CD4-positive, alpha-beta T cell treated with Interferon alpha-2 for 1 hour (primary cell): Measurements from ENCODE around the gene STAMBPL1.
A peak's percentile ranks its signal among the peaks of the same experiment; 100 is the strongest.
"Not testable (repeated sequence)": the region's sequence is repeated elsewhere in the genome, so short reads cannot be mapped to it uniquely, and the experiment has no call there.

Experiments
- DNase-seq, 2 donors: peaks; one replicate each; pipeline ENCODE4 v3.0.0-alpha.2; 2020 to 2022

The STAMBPL1 gene

DNA sequence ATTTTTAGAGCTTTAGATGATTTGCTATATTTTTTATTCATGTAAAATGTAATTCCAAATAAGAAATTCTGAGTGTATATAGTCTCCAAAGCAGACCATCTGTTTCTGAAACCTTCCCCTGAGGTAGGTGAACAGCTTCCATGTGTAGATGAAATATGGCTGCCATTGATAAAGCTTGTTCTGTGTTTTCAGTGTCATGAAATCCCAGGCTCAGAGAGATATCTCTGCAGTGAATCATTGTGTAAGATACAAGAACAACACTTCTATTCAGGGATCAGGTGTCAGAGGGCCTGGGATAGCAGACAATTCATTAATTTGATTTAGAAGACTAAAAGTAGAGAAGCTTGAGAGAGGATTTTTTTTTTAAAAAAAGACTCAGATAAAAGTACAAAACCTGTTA lies 43.5 kb downstream of the STAMBPL1 start:
- no peak for DNase-seq

DNA sequence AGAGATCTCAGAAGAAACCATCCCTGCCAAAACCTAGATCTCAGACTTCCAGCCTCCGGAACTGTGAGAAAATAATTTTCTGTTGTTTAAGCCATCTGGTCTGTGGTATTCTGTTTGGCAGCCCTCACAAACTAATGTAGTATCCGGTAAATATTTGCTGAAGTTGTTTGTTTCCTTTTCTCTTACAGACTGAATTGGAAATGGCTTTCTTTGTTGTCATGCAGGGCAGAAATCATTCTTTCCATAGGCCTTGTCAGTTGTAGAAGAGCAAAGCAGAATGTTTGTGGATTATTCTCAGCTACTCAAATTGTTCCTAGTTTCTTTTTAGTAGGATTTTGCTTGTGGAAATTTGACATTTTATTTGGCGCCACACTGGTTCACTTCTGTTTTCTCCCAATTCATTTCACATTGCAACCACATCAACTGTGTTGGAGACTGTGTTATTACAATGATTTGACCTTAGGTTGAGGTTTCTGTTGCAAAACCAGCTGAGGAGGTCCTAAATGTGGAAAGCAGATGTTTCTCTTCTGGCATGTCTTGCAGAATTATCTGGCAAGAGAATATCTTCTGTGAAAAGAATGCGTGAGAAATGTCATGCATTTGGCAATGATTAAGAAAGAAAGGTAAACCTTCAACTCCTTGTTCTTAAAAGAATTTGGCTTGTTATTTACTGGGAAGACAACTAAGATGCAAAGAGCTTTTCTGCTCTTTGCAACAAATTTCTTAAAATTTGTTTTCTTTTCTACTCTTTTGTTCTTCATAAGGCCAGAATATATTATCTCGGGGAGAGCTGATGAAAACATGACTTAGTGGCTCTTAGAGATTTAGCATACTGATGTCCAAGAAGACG lies 46.7 kb downstream of the STAMBPL1 start:
- DNase-seq: no peak

DNA sequence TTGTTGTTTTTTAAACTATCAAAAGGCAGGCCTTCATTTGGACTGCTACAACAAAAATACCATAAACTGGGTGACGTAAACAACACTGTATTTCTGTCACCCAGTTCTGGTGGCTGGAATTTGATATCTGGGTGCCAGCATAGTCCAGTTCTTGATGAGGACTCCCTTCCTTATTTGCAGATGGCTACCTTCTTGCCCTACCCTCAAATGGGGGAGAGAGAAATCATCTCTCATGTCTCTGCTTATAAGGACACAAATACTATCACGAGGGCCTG lies 47.3 kb downstream of the STAMBPL1 start:
- DNase-seq: no peak

DNA sequence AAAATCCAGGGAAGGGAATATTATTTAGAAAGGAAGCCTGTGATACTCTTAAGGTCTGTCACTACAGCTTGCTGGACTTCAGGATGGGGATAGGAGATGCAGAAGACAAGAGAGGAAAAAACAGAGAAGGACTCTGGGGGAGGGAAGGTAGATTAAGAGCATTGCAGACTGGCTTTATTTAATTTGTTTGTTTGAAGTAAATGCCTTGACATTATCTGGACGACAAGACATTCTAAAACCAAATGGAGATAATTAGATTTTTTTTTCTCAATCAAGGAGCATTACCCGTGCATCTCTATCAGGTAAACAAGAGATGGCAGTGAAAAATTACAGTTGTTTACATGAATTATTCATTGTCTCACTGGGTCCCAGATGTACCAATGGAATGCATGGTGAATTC lies 48.2 kb downstream of the STAMBPL1 start:
- DNase-seq: no peak

DNA sequence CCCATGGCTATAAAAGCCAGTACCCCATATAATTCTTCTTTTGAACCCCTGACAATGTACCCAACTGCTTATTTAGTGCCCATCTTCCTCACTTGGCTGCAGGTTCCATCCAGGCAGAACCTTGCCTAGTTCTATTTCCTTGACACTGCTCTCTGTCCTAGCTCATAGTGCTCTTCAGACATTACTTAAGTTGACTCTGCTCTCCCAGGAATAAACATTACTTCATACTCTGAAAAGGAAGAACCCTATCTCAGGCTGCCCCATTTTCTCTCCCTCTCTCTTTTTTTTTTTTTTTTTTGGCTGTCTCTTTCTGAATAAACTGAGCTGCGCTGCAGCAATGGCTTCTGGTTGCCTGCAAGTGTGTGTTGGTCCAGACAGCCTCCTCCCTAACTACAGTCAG lies 51.5 kb downstream of the STAMBPL1 start:
- no peak for DNase-seq

DNA sequence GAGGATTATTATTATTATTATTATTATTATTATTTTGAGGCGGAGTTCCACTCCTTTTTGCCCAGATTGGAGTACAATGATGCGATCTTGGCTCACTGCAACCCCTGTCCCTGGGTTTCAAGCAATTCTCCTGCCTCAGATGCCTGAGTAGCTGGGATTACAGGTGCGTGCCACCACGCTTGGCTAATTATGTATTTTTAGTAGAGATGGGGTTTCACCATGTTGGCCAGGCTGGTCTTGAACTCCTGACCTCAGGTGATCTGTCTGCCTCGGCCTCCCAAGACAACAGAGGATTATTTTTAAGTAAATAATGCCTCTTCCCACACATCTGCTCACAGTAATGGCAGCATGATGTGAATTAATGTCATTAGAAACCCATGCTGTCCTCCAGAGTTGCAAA lies 52.0 kb downstream of the STAMBPL1 start:
- DNase-seq: not testable (repeated sequence)

DNA sequence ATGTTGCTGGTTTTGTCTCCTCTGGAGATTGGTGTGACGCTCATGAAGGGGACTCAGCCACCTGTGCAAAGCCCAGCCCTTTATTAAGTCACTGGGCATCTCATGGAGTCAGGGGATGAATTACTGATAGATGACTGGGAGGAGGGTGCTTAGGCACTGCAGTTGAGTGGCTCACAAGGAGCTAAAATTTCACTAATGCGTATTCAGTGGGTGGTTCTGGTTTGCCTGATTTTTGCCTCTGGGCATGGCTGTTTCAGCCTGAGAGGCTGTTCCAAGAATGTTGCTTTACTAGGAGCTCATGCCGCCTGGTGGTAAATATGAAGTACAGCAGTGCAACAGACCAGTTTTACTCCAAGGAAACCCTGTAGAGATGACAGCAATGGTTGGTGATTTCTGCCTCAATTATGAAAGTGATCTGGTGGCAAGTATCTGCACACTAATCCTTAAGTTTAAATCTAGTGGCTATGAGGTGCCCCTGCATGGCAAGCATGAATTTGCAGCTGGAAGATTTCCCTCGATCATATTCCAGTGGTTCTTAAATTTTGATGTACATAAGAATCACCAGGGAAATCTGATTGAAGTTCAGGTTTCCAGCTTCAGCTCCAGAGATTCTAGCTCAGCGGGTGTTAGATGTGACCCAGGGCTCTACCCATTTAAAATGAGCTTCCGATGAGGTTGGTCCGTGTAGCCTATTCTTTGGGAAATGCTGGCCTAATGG lies 52.7 kb downstream of the STAMBPL1 start:
- DNase-seq: peak; percentile 48 to 68

DNA sequence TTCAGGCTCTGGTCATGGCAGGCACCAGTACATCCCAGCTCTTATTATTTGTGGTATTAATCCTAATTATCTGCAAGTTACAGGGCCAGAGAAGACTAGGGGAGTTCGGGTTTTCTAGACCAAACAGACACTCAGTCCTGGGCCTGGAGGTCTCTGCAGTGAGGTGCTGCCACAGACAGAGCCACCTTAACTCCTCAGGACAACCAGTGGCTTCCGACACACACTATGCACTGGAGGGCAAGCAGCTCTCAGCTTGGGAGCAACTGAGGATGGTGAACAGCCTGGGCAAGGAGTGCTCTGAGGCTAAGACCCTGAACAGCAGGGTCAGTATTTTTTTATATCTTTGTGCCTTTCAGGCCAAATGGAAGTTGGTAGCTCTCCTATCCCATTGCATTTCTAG lies 53.5 kb downstream of the STAMBPL1 start:
- no peak for DNase-seq

DNA sequence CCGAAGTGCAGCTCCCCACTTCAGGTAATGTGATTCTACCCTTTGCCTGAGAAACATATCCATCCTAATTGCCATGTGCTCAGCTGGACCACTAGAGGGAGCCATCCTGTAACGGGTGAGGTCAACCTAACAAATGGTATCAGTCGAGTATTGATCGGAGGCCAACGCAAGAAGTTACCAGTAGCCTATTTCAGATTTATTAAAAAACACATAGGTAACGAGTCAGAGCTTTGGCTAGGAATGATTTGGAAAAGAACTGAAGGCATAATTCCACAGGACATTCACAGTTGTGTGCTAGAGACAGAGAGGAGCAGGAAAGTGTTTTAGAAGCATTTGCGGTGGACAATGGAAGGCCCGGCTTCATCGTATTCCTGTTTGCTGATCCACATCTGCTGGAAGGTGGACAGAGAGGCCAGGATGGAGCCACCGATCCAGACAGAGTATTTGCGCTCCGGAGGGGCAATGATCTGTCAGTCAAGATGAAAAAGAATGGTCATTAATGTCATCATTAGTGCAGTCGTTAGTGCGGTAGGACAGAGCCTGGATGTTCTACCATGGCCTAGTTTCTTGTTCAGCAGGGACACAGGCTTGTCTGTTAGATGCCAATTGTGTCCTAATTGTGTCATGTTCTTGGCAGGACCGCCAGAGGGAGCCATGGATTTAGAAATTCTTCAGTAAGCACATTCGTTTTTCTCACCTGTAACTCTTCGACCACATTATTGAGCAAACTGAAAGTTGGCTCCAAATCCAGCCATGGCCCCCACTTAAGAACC lies 55.0 kb downstream of the STAMBPL1 start:
- DNase-seq: peak; percentile 78 to 85

DNA sequence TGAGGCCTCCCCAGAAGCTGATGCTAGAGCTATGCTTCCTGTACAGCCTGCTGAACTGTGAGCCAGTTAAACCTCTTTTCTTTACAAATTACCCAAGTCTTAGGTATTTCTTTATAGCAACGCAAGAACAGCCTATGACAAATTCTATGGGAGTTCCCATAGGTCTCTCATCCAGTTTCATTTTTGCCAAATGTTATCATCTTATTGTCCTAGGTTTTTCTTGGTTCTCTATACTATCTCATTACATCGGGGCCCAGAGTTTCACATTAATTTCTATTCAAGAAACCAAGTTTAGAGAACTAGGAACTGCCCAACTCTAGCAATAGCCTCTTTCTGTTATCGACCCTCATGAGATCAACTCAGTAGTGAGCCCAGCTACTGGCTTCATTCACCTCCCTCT lies 56.6 kb downstream of the STAMBPL1 start:
- no peak for DNase-seq

DNA sequence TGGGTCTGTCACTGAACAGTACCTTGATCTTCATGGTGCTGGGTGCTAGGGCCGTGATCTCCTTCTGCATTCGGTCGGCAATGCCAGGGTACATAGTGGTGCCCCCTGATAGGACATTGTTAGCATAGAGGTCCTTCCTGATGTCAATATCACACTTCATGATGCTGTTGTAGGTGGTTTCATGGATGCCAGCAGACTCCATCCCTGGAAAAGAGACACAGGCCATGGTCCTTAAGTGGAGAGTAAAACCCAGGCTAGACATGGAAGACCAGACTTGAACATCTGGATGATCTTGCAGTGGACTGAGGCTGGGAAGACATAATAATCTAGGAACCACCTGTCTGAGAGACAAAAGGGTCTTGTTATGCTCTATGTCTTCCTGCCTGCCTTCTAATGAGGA lies 58.0 kb downstream of the STAMBPL1 start:
- no peak for DNase-seq

DNA sequence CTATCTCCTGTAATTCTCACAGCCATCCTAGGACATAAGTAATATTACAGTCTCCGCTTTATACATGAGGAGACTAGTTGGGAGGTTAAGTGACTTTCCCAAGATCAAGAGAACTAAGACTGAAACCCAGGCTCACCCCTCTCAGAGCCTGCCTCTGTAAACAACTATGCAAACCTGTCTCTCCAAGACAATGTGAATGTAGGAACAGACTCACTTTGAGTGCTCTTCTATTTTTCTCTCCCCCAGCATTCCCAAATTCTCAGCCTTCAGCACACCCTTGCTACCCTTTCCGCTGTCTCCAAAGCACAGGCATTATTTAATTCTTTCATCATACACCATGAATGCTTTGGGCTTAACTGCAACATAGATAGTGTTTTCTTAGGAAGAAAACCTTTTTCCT lies 58.9 kb downstream of the STAMBPL1 start:
- no peak for DNase-seq

DNA sequence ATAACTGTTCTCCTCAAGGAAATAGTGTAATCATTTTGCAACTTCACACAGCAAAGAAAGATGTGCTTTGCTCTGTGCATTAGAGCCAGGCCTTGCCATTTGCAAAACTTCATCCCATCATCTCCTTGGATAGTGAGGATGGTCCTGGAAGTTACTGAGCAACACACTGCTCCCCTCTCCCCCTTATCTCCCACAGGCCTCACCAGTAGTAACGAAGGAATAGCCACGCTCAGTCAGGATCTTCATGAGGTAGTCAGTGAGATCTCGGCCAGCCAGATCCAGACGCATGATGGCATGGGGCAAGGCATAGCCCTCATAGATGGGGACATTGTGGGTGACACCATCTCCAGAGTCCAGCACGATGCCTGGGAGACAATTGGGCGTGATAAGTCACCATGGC lies 61.0 kb downstream of the STAMBPL1 start:
- DNase-seq: no peak

DNA sequence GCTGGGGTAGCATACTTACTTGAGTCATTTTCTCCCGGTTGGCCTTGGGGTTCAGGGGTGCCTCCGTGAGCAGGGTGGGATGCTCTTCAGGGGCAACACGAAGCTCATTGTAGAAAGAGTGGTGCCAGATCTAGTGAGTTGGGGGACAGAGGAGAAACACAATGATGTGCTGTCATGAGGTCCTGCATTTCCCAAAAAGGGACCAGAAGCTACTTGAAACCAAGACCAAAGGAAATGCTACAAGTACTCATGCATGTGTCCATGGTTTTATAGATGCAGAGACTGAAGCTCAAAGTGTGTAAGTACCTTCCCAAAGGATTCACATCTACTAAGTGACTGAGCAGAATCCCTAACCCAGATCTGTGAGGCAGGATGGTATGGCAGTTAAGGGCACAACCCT lies 63.7 kb downstream of the STAMBPL1 start:
- DNase-seq: no peak

DNA sequence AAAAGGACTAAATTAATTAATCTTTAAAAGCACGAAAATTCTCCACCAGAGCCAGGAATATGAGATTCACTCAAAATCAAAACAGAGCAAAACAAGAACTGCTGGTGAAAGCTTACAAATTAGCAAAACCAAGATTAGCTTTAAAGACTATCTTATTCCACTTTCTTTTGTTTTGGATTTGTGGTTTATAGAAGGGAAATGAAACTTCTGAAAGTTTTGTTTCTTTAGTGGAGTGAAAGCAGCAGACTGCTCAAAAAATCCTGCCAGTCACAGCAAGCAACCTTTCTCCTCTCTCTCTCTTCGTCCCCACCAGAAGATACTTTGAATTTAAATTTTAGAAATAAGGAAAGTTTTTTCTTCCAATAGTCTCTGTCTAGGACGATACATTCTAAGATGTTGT lies 64.8 kb downstream of the STAMBPL1 start:
- DNase-seq: no peak

DNA sequence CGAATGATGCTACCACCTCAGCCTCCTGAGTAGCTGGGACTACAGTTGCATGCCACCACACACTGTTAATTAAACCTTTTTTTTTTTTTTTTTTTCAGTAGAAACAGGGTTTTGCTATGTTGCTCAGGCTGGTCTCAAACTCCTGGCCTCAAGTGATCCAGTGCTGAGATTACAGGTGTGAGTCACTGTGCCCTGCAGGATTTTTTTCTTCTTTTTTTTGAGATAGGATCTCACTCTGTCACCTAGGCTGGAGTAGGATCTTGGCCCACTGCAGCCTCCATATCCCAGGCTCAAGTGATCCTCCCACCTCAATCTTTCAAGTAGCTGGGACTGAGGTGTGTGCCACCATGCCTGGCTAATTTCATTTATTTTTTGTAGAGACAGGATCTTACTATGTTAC lies 66.2 kb downstream of the STAMBPL1 start:
- no peak for DNase-seq

DNA sequence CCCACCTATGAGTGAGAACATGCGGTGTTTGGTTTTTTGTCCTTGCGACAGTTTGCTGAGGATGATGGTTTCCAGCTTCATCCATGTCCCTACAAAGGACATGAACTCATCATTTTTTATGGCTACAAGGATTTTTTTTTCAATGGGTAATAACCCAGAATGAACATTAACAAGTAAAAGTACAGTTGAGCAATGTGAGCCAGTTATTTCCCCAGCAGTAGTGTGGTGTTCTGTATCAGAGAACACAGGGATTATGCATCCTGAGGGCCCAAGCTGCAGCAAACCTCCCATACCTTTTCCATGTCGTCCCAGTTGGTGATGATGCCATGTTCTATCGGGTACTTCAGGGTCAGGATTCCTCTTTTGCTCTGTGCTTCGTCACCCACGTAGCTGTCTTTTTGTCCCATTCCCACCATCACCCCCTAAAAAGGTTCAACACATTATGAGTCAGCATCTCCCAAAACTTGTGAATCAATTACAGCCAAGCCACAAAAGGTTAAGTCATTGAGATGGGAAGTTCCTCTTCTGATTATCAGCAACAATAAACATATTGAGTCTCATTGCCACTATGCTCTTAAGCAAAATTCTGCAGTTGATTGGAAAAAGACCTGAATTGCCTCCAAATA lies 67.0 kb downstream of the STAMBPL1 start:
- no peak for DNase-seq

DNA sequence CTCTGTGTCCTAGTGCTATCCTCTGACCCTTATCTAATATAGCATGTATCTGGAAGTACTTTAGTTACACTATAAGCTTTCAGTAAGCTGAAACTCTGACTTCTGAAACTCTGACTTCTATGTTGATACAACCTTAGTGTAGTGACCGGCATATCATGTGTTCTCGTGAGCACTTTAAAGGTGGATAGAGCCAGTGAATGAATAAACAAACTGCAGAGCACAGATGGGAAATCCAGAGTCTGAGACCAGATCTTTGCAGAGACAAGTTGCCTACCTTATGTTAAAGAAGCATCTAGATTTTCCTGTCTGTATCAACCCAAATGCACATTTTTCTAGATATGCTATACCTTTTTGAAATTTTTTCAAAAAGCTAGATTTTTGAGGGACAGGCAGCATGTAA lies 69.0 kb downstream of the STAMBPL1 start:
- DNase-seq: no peak

DNA sequence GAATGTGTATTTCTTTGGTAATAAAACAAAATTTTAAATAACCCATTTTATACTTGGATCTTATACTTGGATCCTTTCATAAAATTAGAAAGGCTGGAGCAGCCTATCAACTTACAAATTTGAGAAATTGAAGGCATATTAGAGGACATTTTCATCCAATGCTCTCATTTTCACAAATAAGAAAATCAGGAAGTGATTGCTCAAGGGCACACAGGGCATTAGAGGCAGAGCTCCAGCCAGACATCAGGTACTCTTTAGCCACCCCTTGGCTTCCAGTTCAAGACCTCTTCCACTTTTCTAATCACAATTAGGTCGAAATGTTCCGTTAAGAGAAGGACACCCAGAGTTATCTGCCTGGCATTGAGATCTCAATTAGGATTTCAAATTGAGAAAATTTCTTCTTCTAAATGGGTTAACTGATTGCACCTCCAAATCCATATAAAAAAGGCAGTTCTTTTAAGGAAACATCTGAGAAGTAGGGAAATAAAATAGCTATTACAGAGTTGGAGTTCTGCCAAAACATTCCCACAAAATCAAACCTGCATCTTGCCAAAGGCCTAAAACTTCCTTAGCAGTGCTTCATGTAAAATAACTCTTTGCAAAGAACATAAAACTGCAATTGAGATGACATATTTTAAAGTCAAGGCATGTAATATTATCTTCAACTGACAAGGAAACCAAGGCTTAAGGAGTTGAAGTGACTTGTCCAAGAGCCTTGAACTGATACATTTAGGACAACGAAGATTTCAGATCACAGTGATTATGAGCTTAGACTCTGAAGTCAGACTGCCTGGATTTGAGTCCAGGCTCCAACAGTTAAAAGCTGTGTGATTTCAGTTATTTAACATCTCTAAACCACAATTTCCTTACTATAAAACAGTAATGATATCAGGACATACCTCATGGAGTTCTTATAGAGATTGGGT lies 70.1 kb downstream of the STAMBPL1 start:
- no peak for DNase-seq

DNA sequence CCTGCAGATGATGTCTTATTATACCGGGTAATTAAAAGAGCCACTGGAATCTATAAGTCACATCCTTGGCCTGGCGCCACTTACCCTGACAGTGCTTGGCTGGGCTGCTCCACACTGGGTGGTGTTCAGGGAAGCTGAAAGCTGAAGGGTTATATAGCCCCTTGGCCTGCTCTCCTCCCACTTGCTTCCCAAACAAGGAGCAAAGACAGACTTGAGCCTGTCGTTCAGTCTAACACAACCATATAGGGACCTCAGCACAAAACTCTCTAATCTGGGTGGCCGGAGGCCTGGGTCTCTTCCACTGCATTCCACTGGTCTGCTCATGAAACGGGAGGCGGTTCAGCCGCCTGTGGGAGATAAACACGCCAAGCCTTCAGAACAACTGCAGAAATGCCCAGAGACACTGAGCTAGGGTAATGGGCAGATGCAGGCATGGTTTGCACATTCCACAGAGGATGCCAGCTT lies 72.6 kb downstream of the STAMBPL1 start, which contains the start of gene ACTA2:
TSS of gene ACTA2 (minus strand) at position 127 of the 465 bp plus-strand sequence. CDS start 3,843 bp downstream, outside the sequence.
- no peak for DNase-seq

DNA sequence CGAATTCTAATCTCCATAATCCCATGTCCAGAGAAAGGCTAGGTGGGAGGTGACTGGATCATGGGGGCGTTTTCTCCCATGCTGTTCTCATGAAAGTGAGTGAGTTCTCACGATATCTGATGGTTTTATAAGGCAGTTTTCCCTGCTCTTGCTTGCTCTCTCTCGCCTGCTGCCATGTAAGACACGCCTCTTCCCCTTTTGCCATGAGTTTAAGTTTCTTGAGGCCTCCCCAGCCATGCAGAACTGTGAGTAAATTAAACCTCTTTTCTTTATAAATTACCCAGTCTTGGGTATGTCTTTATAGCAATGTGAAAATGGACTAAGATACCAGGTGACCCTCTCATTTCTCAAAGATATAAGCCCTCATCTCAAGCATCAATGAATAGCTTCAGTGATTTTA lies 73.6 kb downstream of the STAMBPL1 start:
- DNase-seq: no peak

DNA sequence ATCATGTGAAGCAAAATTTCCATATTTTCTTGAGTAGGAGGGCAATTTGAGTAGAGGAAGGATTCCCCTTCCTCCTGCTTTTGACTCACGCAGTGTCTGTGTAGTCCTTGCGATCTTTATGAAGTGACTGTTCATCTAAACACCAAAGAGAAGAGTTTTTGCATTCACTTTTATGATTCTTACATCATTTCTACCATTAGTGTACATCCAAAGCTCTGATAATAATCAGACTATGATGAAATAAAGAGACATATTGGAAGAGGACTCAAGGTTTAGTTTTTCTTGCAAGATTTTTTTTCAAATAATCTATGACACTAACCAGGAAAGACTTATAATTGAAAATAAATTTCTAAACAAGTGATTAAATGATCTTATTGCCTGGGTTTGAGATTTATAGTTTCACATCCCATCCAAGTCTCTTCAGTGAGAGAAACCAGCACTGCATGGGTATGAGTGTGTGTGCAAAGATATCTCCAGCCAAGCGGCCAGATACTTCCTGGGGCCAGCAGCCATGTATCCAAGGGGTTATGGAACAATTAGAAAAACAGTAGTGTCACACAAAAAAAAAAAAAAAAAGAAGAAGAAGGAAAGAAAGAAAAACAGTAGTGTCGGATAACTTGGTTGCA lies 74.5 kb downstream of the STAMBPL1 start:
- DNase-seq: no peak
